Prostate gland (tissue), 2 donors: ENCODE results near the gene THOP1.

Experiments used
- CTCF ChIP-seq, 4 experiments: fragments of 200-600 bp in 2 of 4; fragments of 450-650 bp in 2 of 4; sonication (generic) in 2 of 4; IDR thresholded peaks; 1 replicate in 3 of 4; 2 replicates in 1 of 4; pipeline ENCODE4 v1.5.1; 2016 to 2019; ENCODE audit warnings: antibody characterized with exemption in 4 of 4, mild to moderate bottlenecking in 2 of 4, moderate library complexity in 2 of 4
- POLR2AphosphoS5 ChIP-seq: sonication (generic); formaldehyde crosslinking; IDR thresholded peaks from one replicate; pipeline ENCODE4 v1.6.1; 2017; ENCODE audit warnings: antibody characterized with exemption

GRCh38 chr19:2771786-2772674 lies 13.3 kb upstream of the THOP1 start:
- no peak for TF ChIP-seq CTCF (IDR thresholded peaks at IDR 0.05)
- TF ChIP-seq POLR2AphosphoS5: no peak
